SK-N-MC (cell line): Measurements from ENCODE around the gene C20orf202.

Experiments
- EZH2 ChIP-seq: fragments of 200-600 bp; sonication (generic); IDR thresholded peaks from one replicate; pipeline ENCODE4 v1.6.1; 2017; ENCODE audit warnings: antibody characterized with exemption
- FOXP2 ChIP-seq: optimal IDR thresholded peaks from 2 replicates; pipeline ENCODE3; 2011; ENCODE audit warnings: mild to moderate bottlenecking, moderate library complexity; ENCODE audit not compliant: insufficient read depth; ENCODE audit errors: extremely low read length, control extremely low read depth
- POLR2AphosphoS5 ChIP-seq: IDR thresholded peaks from 2 replicates; pipeline ENCODE4 v1.6.1; 2012; ENCODE audit warnings: mild to moderate bottlenecking, low read depth, low read length, borderline replicate concordance

DNA sequence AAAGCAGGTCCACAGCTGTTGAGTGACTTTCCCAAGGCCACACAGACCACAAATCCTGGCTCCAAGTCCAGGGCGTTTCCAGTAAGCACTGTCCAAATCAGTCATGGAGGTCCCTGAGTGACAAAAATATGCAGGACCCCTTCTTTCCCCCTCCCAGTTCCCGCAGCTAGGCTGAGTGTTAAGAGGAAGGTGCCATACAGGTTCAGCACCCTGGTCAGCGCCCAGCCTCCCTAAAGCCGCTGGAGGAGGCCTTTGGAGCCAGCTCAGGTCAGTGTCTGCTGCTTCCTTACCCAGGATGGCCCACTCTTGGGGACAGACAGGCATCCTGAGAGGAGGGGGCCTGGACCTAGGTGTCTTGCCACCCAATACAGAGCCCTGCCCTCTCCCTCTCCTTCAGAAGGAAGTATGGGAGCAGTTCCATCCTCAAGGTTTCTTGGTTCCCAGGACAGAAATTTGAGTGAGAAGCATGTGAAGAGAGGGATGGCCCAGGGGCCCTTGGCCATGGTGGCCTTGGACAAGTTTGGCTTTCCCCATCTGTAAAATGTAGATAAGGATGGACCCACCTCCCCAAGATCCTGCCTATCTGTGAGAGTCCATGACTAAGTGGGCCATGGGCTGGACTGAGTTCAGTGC lies 31.7 kb upstream of the C20orf202 start:
- TF ChIP-seq POLR2AphosphoS5, result no peak
- TF ChIP-seq EZH2, result no peak
- no peak for TF ChIP-seq FOXP2
